ENCODE results near the gene LPAR2. TPM values are rescaled to one million over a fixed set of nuclear protein-coding genes. Genes with fewer than 3 reads are reported as not detected.

Gene LPAR2
- total and polyA plus RNA-seq, 2 donors (not counting 3 experiments of a cell fraction or from before 2014, with no cell fraction given), result 4.7 to 5.0 TPM

GRCh38 chr19:19615086-19615485 lies 12.9 kb downstream of the LPAR2 start:
- Histone ChIP-seq H2AFZ (ENCODE audit: low read depth, low read length) (no peak overlapping the region), H3K36me3 (ENCODE audit: control insufficient read depth in 2 of 2, extremely low read depth in 1 of 2, insufficient read depth in 2 of 2, low read length in 2 of 2) (no peaks in the 10 kb centered on the region), H3K4me2 (ENCODE audit: insufficient read depth, low read length) (no peak overlapping the region), H3K27ac (ENCODE audit: insufficient read depth, low read depth, low read length) (no peak overlapping the region), H3K79me2 (ENCODE audit: control insufficient read depth, insufficient read depth, low read length) (no peaks in the 10 kb centered on the region), H4K20me1 (replicated peaks; ENCODE audit: control insufficient read depth, extremely low read depth, insufficient read depth, low read length) (no peaks in the 10 kb centered on the region), H3K9me3 (replicated peaks; ENCODE audit: control insufficient read depth, insufficient read depth, low read length) (no peaks in the 10 kb centered on the region), H3K9me1 (replicated peaks; ENCODE audit: control insufficient read depth, extremely low read depth, insufficient read depth, low read length) (no peaks in the 10 kb centered on the region), H3K4me1 (ENCODE audit: control insufficient read depth, extremely low read depth, insufficient read depth, low read length) (no peaks in the 10 kb centered on the region), H3K27me3 (ENCODE audit: control insufficient read depth in 2 of 2, insufficient read depth in 2 of 2, low read length in 2 of 2) (no peaks in the 10 kb centered on the region), H3K9ac (replicated peaks; ENCODE audit: extremely low read depth, insufficient read depth, low read length) (no peak overlapping the region), H3K4me3 (replicated peaks in 1 of 3; ENCODE audit: insufficient read depth in 1 of 3, low read depth in 1 of 3, low read length in 3 of 3) (no peak overlapping the region)
- intact Hi-C loops (cut with micrococcal nuclease) (no loop called here), dilution Hi-C loops (cut with MboI; ENCODE audit: extremely low pct_ligation_motif_present, low sequenced_read_pairs) (no loop called here)
- CTCF ChIA-PET, result no interaction called here
- POLR2A ChIA-PET, result no interaction called here
- TF ChIP-seq POLR2AphosphoS5 (IDR thresholded peaks at IDR 0.05; ENCODE audit: insufficient read depth, low read depth, low read length), result no peak
- FAIRE-seq (no peak), DNase-seq (ENCODE audit: low read depth, low spot score) (no peak)
- no TSS peak for BruUV-seq (replicated peaks)

DNA sequence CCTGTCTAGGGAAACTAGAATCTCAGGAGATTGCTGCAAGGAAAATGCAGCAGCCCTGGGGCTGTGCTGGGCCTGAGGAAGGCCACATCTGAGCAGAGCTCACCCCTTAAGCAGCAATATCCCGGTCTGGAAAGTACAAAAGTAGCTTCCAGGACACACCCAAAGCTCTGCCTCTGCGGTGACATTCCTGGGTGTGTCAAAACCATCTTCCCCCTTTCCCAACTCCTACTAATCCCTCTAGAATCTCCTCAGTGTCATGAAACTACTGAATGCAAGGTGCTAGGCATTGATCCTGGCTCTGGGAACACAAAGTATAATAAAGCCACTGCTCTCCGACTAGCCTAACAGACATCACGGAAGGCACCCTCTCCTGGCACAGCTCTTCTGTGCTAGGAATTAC lies 14.5 kb downstream of the LPAR2 start:
- H3K4me1 ChIP-seq (ENCODE audit: control insufficient read depth, extremely low read depth, insufficient read depth, low read length), result no peaks in the 10 kb centered on the region
- intact Hi-C loops (cut with micrococcal nuclease) (no loop called here), dilution Hi-C loops (cut with MboI; ENCODE audit: extremely low pct_ligation_motif_present, low sequenced_read_pairs) (no loop called here)
- no peaks in the 10 kb centered on the region for H3K36me3 ChIP-seq (ENCODE audit: control insufficient read depth in 2 of 2, extremely low read depth in 1 of 2, insufficient read depth in 2 of 2, low read length in 2 of 2)
- H2AFZ ChIP-seq (ENCODE audit: low read depth, low read length), result no peak overlapping the region
- DNase-seq (ENCODE audit: low read depth, low spot score) (no peak), FAIRE-seq (no peak)
- H3K9me3 ChIP-seq (replicated peaks; ENCODE audit: control insufficient read depth, insufficient read depth, low read length), result no peaks in the 10 kb centered on the region
- H3K4me2 ChIP-seq (ENCODE audit: insufficient read depth, low read length), result no peak overlapping the region
- no peak overlapping the region for H3K9ac ChIP-seq (replicated peaks; ENCODE audit: extremely low read depth, insufficient read depth, low read length)
- no peaks in the 10 kb centered on the region for H4K20me1 ChIP-seq (replicated peaks; ENCODE audit: control insufficient read depth, extremely low read depth, insufficient read depth, low read length)
- no peaks in the 10 kb centered on the region for H3K79me2 ChIP-seq (ENCODE audit: control insufficient read depth, insufficient read depth, low read length)
- CTCF ChIA-PET, result interaction anchor here (0.6 kb wide), 1 partner anchor 82 kb away, joined by 3 read pairs; no protein-coding TSS in a partner anchor
- no peaks in the 10 kb centered on the region for H3K27me3 ChIP-seq (ENCODE audit: control insufficient read depth in 2 of 2, insufficient read depth in 2 of 2, low read length in 2 of 2)
- TF ChIP-seq GATA2 (IDR thresholded peaks at IDR 0.05; ENCODE audit: insufficient read depth, insufficient read length, low read depth, low read length) (no peak), MAX (IDR thresholded peaks at IDR 0.05; ENCODE audit: insufficient read depth, insufficient read length) (no peak), POLR2A (IDR thresholded peaks at IDR 0.05; ENCODE audit: low read depth, low read length) (no peak), JUN (IDR thresholded peaks at IDR 0.05; ENCODE audit: borderline replicate concordance, insufficient read depth, insufficient read length, low read depth) (no peak), EZH2 (IDR thresholded peaks at IDR 0.05; ENCODE audit: borderline replicate concordance, low read depth, low read length, severe bottlenecking) (no peak), POLR2AphosphoS5 (IDR thresholded peaks at IDR 0.05; ENCODE audit: insufficient read depth, low read depth, low read length) (no peak), MYC (IDR thresholded peaks at IDR 0.05; ENCODE audit: low read depth, low read length) (no peak), FOS (IDR thresholded peaks at IDR 0.05; ENCODE audit: borderline replicate concordance, insufficient read depth, low read length) (no peak), CTCF (IDR thresholded peaks at IDR 0.05; ENCODE audit: extremely low read depth in 1 of 2, insufficient read depth in 1 of 2, low read depth in 1 of 2, low read length in 2 of 2) (no peak)
- BruUV-seq (replicated peaks), result no TSS peak
- H3K27ac ChIP-seq (ENCODE audit: insufficient read depth, low read depth, low read length), result no peak overlapping the region
- POLR2A ChIA-PET, result no interaction called here
- no peak overlapping the region for H3K4me3 ChIP-seq (replicated peaks in 1 of 3; ENCODE audit: insufficient read depth in 1 of 3, low read depth in 1 of 3, low read length in 3 of 3)
- H3K9me1 ChIP-seq (replicated peaks; ENCODE audit: control insufficient read depth, extremely low read depth, insufficient read depth, low read length), result no peaks in the 10 kb centered on the region

Measured in endothelial cell of umbilical vein (primary cell).